ENCODE data around the gene COL10A1.

Gene COL10A1

DNA sequence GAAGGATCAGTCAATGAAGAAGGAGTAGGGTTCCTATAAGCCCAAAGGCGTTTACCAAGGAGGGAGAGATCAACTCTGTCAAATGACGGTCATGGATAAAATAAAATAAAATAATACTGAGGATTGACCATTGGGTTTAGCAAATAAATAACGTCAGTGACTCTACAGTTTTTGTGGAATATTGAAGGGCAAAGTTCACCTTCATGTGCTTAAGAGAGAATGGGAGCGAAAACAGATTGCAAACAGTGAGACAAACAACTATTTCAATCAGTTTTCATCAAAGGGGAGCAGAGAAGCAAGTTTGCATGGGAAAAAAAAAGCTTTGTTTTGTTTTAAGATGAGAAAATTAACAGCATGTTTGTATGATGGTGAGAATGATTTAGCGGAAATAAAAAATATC, 42.9 kb downstream of the COL10A1 start:
- DNase-seq (no peak), ATAC-seq (no peak)

GRCh38 chr6:116078945-116079344, 47.0 kb downstream of the COL10A1 start:
- DNase-seq (no peak), ATAC-seq (no peak)

GRCh38 chr6:116078522-116078921, 47.4 kb downstream of the COL10A1 start:
- no peak for ATAC-seq
- no peak for DNase-seq

DNA sequence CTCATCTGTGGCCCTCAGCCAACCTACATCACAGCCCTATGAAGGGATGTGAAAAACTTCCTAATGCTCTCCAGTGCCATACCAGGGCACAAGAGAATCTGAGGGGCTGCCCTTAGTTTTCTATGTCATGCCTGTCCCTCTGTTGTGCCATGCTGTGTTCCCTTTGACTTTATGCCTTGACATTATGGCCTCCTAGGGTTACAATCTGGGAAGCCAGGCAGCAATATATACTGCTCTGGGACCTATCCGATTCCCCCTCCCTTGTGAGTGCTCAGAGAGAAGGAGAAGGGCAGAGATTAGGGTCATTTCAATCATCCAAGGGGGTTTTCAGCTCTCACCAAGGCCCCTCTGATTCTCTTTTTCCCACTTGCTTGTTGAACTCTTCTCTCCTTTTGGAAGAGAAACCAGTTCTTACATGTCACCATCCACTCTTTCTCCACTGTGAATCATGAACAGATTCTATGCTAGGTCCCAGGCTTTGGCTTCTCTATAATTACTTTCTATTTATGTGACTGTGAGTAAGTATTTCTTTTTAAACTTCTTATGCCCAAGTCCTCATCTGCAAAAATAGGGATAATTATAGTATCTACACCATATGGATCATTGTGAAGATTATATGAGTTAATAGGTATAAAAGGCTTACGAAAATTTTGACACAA, 51.1 kb downstream of the COL10A1 start:
- no peak for ATAC-seq
- DNase-seq: no peak

DNA sequence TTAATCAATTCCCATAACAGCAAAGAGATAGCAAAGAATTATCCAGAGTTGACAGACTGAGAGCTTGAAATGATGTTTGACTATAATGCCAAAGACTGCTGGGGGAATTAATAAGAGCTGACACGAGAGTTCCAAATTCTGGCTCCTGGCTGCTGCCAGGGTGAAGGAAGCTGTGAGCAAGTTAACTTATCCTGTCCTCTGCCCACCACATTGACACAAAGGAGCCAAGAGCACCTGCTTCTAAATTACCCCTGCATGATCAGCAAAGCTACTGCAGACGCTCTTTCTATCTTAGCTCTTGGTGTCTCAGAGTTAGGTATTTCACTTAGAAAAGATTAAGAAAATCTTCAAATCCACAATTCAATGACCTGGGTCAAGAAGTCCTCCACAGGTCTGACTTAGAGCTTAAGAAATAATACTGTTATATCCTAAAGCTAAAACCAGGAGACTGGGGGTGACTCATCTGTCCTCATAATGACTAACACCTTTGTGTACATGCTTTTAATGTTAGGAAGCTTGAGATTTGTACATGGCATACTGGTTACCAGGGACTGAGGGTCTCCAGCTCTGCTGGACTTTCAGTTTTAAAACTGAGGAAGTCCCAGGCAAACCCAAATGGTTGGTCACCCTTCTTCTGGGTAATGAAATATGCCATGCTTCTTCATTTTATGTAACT, 52.0 kb downstream of the COL10A1 start:
- no peak for ATAC-seq
- DNase-seq: no peak

GRCh38 chr6:116072368-116072767, 53.6 kb downstream of the COL10A1 start:
- DNase-seq (no peak), ATAC-seq (no peak)

DNA sequence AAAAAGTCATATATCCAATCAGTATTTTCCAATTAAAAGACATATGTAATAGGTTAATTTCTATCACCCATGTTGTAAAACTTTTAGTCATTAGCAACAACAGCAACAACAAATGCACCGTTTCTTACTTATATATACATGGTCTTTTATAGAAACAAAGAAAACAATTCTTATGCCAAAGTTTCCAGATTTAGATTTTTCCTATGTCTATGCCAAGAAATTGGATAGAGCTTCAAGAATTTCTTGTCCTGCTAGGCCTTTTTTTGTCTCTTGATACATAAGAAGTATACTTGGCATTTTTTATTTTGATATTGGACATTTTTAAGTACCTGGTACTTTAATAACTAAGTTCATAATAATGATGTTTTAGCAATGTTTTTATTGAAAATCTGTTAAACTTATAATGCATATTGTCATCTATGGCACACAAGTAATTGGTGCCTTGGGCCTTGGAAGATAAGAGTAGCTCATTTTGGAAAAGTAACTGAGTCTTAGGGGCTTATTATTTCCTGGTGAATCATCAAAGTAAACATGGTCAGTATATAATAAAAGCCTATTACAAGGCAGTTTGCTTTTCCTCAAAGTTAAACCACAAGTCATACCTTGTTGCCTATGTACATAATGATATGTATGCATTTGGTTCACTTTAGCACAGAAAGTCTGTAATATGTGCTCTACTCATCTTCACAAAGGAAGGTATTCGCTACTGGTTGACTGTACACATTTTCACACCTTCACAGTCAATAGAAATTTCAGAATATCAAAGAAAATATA, 55.1 kb downstream of the COL10A1 start:
- DNase-seq: no peak
- ATAC-seq: no peak

- no peak for ATAC-seq
Measured at GRCh38 chr6:116070101-116070500, 55.8 kb downstream of the COL10A1 start.

More at GRCh38 chr6:116070101-116070500, 55.8 kb downstream of the COL10A1 start:
- no peak for DNase-seq

Measured in stimulated activated naive CD8-positive, alpha-beta T cell treated with anti-CD3 and anti-CD28 coated beads, Interleukin-15, Interleukin-2, amounts not matched to agents 100 U/mL and 50 U/mL, for 24 hours (primary cell).